Muscle layer of colon (tissue), 2 donors: Measurements from ENCODE around the gene PTAFR.
"Not testable (repeated sequence)": the region's sequence is repeated elsewhere in the genome, so short reads cannot be mapped to it uniquely, and the experiment has no call there.

Experiments used
- H3K27ac ChIP-seq: one replicate; pipeline ENCODE4 v1.7.0; 2013; ENCODE audit warnings: low read depth, mild to moderate bottlenecking, low read length, moderate library complexity
- H3K27me3 ChIP-seq, 2 donors: one replicate each; pipeline ENCODE4 v1.7.0; 2013; ENCODE audit warnings: low read length in 2 of 2, mild to moderate bottlenecking in 2 of 2; ENCODE audit not compliant: insufficient read depth in 2 of 2, control insufficient read depth in 1 of 2
- H3K36me3 ChIP-seq: one replicate; pipeline ENCODE4 v1.7.0; 2013; ENCODE audit warnings: mild to moderate bottlenecking, low read length; ENCODE audit not compliant: insufficient read depth
- H3K4me1 ChIP-seq: one replicate; pipeline ENCODE4 v1.7.0; 2013; ENCODE audit warnings: mild to moderate bottlenecking, low read length; ENCODE audit not compliant: insufficient read depth
- H3K4me3 ChIP-seq, 2 donors: one replicate each; pipeline ENCODE4 v1.7.0; 2013; ENCODE audit warnings: low read length in 2 of 2, low read depth in 1 of 2, mild to moderate bottlenecking in 1 of 2, moderate library complexity in 1 of 2
- H3K9ac ChIP-seq: one replicate; pipeline ENCODE4 v1.7.0; 2013; ENCODE audit warnings: low read length
- H3K9me3 ChIP-seq: one replicate; pipeline ENCODE4 v1.7.0; 2013; ENCODE audit warnings: mild to moderate bottlenecking, low read length
- donor health status: abdominal sarcoma.
- donor health status: Adenocarcinoma of cecum.

PTAFR gene

GRCh38 chr1:28154078-28154594, 22.4 kb downstream of the PTAFR start:
- no peaks in the 10 kb centered on the region for H3K9me3 ChIP-seq

GRCh38 chr1:28150125-28150780, 26.2 kb downstream of the PTAFR start:
- Histone ChIP-seq H3K27me3 (no peaks in the 10 kb centered on the region), H3K4me3 (no peak overlapping the region), H3K27ac (no peak overlapping the region), H3K9me3 (no peaks in the 10 kb centered on the region), H3K36me3 (no peaks in the 10 kb centered on the region), H3K4me1 (no peaks in the 10 kb centered on the region), H3K9ac (no peak overlapping the region)

More at GRCh38 chr1:28154078-28154594, 22.4 kb downstream of the PTAFR start:
- Histone ChIP-seq H3K9ac (no peak overlapping the region), H3K27ac (no peak overlapping the region), H3K4me1 (no peaks in the 10 kb centered on the region), H3K4me3 (no peak overlapping the region), H3K36me3 (no peaks in the 10 kb centered on the region), H3K27me3 (no peaks in the 10 kb centered on the region)

DNA sequence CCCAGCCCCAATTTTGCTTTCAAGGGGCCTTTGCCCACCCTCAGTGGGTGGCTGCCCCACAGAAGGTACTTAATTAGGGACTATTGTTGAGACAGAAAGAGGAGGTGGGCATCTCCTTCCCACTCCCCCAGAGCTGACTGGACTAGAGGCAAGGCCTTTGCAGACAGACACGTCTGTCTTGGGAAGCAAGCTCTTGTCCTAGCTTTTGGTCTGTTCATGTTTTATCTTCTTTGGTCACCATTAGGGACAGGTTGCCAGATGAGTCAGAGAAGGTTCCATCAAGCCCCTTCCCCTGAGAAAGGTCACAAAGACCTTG, 27.7 kb downstream of the PTAFR start:
- Histone ChIP-seq H3K27me3 (no peaks in the 10 kb centered on the region), H3K4me1 (no peaks in the 10 kb centered on the region), H3K4me3 (no peak overlapping the region), H3K27ac (no peak overlapping the region), H3K36me3 (no peaks in the 10 kb centered on the region), H3K9me3 (no peaks in the 10 kb centered on the region), H3K9ac (no peak overlapping the region)

DNA sequence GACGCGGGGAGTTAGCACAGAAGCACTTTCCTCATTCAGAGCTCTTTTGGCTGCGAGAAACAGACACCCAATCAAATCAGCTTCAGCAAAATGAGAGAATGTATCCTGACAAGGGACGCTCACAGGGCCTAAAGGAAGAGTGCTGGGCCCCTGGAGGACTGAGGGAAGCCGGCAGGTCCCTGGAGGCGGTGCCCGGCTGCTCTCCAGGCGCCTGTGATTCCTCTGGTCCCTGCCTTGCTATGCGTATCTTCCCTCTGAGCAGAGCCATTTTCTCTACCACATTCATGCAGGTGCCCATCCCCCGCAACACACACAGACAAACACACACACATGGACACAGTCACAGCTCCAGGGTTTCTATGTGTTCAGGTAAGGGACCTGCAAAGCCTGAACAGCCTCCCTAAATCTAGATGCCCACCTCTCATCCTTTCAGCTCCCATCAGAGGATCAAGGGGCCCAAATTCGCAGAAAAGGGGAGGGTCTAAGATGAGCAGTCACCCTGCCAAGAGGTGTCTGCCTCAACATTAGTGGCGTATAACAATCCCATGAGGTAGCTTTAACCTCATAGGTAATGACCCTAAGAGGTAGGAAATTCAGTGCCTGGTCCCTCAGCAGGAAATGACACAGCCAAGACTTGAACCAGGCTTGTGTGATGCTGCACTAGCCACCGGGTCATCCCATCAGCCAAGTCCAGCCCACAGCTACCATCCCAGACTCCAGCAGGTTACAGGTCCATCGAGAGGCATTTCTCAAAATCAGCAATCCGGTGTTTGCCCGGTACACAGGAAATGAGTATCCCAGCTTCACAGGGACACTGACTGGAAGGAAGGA, 29.0 kb downstream of the PTAFR start:
- Histone ChIP-seq H3K27me3 (no peaks in the 10 kb centered on the region), H3K9me3 (no peaks in the 10 kb centered on the region), H3K9ac (no peak overlapping the region), H3K4me3 (no peak overlapping the region), H3K27ac (no peak overlapping the region), H3K36me3 (no peaks in the 10 kb centered on the region), H3K4me1 (no peaks in the 10 kb centered on the region)

- Histone ChIP-seq H3K4me1 (no peaks in the 10 kb centered on the region), H3K4me3 (no peak overlapping the region), H3K27ac (no peak overlapping the region), H3K27me3 (no peaks in the 10 kb centered on the region), H3K36me3 (no peaks in the 10 kb centered on the region), H3K9me3 (no peaks in the 10 kb centered on the region), H3K9ac (no peak overlapping the region)
Observed at GRCh38 chr1:28145728-28146127, 30.8 kb downstream of the PTAFR start.

DNA sequence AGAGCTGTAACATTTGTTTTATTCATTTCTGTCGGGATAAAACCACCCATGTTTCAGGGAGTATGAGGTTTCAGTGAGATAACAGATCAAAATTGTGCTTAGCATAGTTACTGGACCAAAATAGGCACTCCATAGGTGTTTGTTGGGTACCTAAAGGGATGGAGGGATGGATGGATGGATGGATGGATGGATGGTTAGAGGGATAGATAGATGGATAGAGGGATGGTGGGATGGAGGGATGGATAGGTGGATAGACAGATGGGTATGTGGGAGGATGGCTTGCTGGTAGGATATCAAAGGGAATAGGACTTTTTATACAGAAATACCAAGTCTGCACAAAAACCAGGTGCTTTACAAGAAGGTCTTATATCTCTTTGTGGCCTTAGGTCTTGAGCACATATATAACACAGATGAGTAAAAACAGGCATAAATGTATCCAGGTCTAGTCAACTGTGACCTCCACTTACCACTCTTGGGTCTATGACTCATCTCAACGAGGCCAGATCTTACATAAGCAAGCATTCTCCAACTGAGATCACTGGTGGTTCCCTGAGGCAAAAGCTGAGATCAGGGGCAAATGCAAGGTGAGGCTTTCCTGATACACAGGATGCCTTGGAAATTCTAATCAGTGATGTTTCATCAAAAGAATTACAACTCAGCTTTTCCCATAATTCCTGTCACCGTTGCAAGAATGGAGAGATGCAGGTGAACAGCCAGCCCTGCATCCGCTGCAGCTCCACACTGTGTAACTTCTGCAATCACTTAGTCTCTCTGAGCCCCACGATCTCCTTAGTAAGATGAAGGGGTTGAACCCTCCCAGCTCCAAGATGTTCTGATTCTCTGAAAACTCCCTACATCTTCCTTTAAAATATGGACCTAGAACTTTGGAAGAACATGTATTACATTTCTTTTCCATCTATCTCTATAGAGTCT, 32.0 kb downstream of the PTAFR start:
- no peaks in the 10 kb centered on the region for H3K9me3 ChIP-seq
- no peaks in the 10 kb centered on the region for H3K36me3 ChIP-seq
- no peak overlapping the region for H3K4me3 ChIP-seq
- H3K4me1 ChIP-seq, result no peaks in the 10 kb centered on the region
- no peak overlapping the region for H3K27ac ChIP-seq
- H3K27me3 ChIP-seq, result no peaks in the 10 kb centered on the region
- H3K9ac ChIP-seq, result no peak overlapping the region

GRCh38 chr1:28143496-28144202, 32.8 kb downstream of the PTAFR start:
- no peaks in the 10 kb centered on the region for H3K9me3 ChIP-seq
- H3K27ac ChIP-seq, result no peak overlapping the region
- H3K27me3 ChIP-seq, result no peaks in the 10 kb centered on the region
- no peaks in the 10 kb centered on the region for H3K36me3 ChIP-seq
- H3K9ac ChIP-seq, result no peak overlapping the region
- no peak overlapping the region for H3K4me3 ChIP-seq
- H3K4me1 ChIP-seq, result no peaks in the 10 kb centered on the region

DNA sequence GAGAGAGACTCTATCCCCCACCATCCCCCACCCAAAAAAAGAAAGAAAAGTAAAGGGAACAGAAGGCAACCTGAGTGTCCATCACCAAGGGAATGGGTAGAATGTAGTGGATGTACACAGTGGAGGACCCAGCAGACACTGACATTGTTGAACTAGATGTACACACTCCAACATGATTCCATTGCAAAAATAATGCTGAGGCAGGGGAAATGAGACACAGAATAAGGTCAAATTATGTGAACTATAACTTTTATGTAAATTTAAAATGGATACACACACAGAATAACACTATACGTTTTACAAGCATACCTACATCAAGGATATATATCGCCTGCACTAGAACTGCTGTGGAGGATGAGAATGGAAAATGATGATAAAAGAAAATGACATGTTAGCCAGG, 34.8 kb downstream of the PTAFR start:
- H3K9ac ChIP-seq, result no peak overlapping the region
- no peak overlapping the region for H3K4me3 ChIP-seq
- no peaks in the 10 kb centered on the region for H3K36me3 ChIP-seq
- H3K27ac ChIP-seq, result no peak overlapping the region
- no peaks in the 10 kb centered on the region for H3K9me3 ChIP-seq
- no peaks in the 10 kb centered on the region for H3K4me1 ChIP-seq
- no peaks in the 10 kb centered on the region for H3K27me3 ChIP-seq

GRCh38 chr1:28139866-28140265, 36.6 kb downstream of the PTAFR start:
- H3K27me3 ChIP-seq, H3K36me3 ChIP-seq, H3K4me3 ChIP-seq, H3K9me3 ChIP-seq, H3K27ac ChIP-seq, H3K9ac ChIP-seq, H3K4me1 ChIP-seq: not testable (repeated sequence)

DNA sequence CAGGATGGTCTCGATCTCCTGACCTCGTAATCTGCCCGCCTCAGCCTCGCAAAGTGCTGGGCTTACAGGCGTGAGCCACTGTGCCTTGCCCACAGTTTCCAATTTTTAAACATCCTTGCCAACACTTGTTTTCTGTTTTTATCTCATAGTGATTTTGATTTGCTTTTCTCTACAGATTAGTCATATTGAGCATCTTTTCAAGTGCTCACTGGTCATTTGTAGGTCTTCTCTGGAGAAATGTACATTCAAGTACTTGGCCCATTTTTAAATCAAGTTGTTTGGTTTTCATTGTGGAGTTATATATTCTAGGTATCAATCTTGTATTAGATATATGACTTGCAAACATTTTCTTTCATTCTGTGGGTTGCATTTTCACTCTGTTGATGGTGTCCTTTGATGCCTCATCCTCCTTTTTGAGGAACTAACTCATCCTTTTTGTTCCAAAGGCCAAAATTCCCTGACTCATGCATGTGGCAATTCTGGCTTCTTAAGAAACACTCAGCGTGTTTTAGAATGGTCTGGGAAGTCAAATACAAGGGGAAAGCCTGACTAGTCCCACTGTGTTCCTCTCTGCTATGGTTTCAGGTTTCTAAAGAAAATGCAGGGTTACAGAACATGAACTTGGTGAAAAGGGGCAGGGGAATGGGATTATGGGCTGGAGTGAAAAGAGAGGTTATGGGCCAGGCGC, 37.3 kb downstream of the PTAFR start:
- H3K27me3 ChIP-seq, result no peaks in the 10 kb centered on the region
- no peaks in the 10 kb centered on the region for H3K9me3 ChIP-seq
- no peak overlapping the region for H3K27ac ChIP-seq
- H3K4me1 ChIP-seq, result no peaks in the 10 kb centered on the region
- no peak overlapping the region for H3K4me3 ChIP-seq
- no peaks in the 10 kb centered on the region for H3K36me3 ChIP-seq
- H3K9ac ChIP-seq, result no peak overlapping the region
